HepG2 (cell line): ENCODE data around the gene STC2. TPM values are rescaled to one million over a fixed set of nuclear protein-coding genes. Genes with fewer than 3 reads are reported as not detected.
A peak's percentile ranks its signal among the peaks of the same experiment; 100 is the strongest.

Experiments used
- ARID2 ChIP-seq: sonication (generic); formaldehyde crosslinking; IDR thresholded peaks from 2 replicates; pipeline ENCODE4 v1.8.1; 2022; ENCODE audit warnings: mild to moderate bottlenecking, missing genetic modification reagents, borderline replicate concordance
- E2F5 ChIP-seq: sonication (generic); formaldehyde crosslinking; conservative IDR thresholded peaks from 2 replicates; pipeline ENCODE4 v1.4.0; 2020; ENCODE audit warnings: missing genetic modification reagents
- GZF1 ChIP-seq: sonication (generic); formaldehyde crosslinking; IDR thresholded peaks from 2 replicates; pipeline ENCODE4 v1.5.1; 2020; ENCODE audit warnings: mild to moderate bottlenecking, missing genetic modification reagents
- HDAC2 ChIP-seq: sonication (generic); formaldehyde crosslinking; IDR thresholded peaks from 2 replicates; pipeline ENCODE4 v1.4.0; 2020; ENCODE audit warnings: missing genetic modification reagents
- KIAA2018 ChIP-seq: sonication (generic); formaldehyde crosslinking; IDR thresholded peaks from 2 replicates; pipeline ENCODE4 v1.5.0; 2020; ENCODE audit warnings: mild to moderate bottlenecking, missing genetic modification reagents, borderline replicate concordance
- REPIN1 ChIP-seq: sonication (generic); formaldehyde crosslinking; IDR thresholded peaks from 2 replicates; pipeline ENCODE4 v1.8.0; 2022; ENCODE audit warnings: missing genetic modification reagents, low read depth, mild to moderate bottlenecking, borderline replicate concordance
- TP53 ChIP-seq: sonication (generic); formaldehyde crosslinking; conservative IDR thresholded peaks from 2 replicates; pipeline ENCODE4 v1.4.0; 2020; ENCODE audit warnings: missing genetic modification reagents
- ZC3H13 ChIP-seq: sonication (generic); formaldehyde crosslinking; IDR thresholded peaks from 2 replicates; pipeline ENCODE4 v1.8.1; 2023; ENCODE audit warnings: mild to moderate bottlenecking, missing genetic modification reagents, moderate library complexity
- ZFYVE20 ChIP-seq: sonication (generic); formaldehyde crosslinking; IDR thresholded peaks from 2 replicates; pipeline ENCODE4 v1.8.0; 2023; ENCODE audit warnings: low read depth, mild to moderate bottlenecking, moderate library complexity, missing genetic modification reagents, borderline replicate concordance
- ZGPAT ChIP-seq: IDR thresholded peaks from 2 replicates; pipeline ENCODE4 v1.6.1; 2016; ENCODE audit warnings: mild to moderate bottlenecking
- ZNF224 ChIP-seq: sonication (generic); formaldehyde crosslinking; IDR thresholded peaks from 2 replicates; pipeline ENCODE4 v1.5.0; 2020; ENCODE audit warnings: mild to moderate bottlenecking, missing genetic modification reagents
- ZNF605 ChIP-seq: sonication (generic); formaldehyde crosslinking; IDR thresholded peaks from 2 replicates; pipeline ENCODE4 v1.8.0; 2022; ENCODE audit warnings: mild to moderate bottlenecking, missing genetic modification reagents
- ZNF724P ChIP-seq: sonication (generic); formaldehyde crosslinking; IDR thresholded peaks from 2 replicates; pipeline ENCODE4 v1.8.0; 2022; ENCODE audit warnings: missing genetic modification reagents, borderline replicate concordance
- polyA plus RNA-seq, 8 experiments: library from polyadenylated mRNA; depleted of rRNA in 3 of 8; stranded (reverse) in 7 of 8; unstranded in 1 of 8; fragments of >200 nt; fragmentation: Illumina TruSeq in 4 of 8; extraction: Trizol in 4 of 8; gene quantifications; 2 replicates each; pipeline versions ENCODE4 v1.2.1 to v1.2.3, GENCODE V29; 2011 to 2016; ENCODE audit warnings: low read depth in 4 of 8, missing spikeins in 1 of 8, mixed read lengths in 1 of 8; ENCODE audit not compliant: insufficient read depth in 1 of 8
- total RNA-seq, 5 experiments: library from RNA; depleted of rRNA; stranded (reverse); fragments of >200 nt; fragmentation: Illumina TruSeq; extraction: Trizol; gene quantifications; 2 replicates each; pipeline ENCODE4 v1.2.3, GENCODE V29; 2016; ENCODE audit warnings: low read depth in 1 of 5

The STC2 gene
- total and polyA plus RNA-seq, 2 of the 13 experiments (the other 11 are each of a cell fraction or from before 2014, with no cell fraction given) = 27.1 to 69.2 TPM

- TF ChIP-seq ZNF605 (CRISPR knock-in tag) (no peak; the same call in 1 of the 2 replicates), ZNF224 (CRISPR knock-in tag) (peak; percentile 10; the same call in 1 of the 2 replicates), REPIN1 (CRISPR knock-in tag) (peak; percentile 10; the same call in 1 of the 2 replicates), ZFYVE20 (CRISPR knock-in tag) (no peak), ZNF724P (CRISPR knock-in tag) (no peak; the same call in 1 of the 2 replicates), KIAA2018 (CRISPR knock-in tag) (no peak), ARID2 (CRISPR knock-in tag) (no peak), ZC3H13 (CRISPR knock-in tag) (peak; percentile 61), HDAC2 (CRISPR knock-in tag) (peak; percentile 61; the same call in 1 of the 2 replicates), GZF1 (CRISPR knock-in tag) (peak; percentile 17; the same call in 1 of the 2 replicates), TP53 (CRISPR knock-in tag) (no peak), E2F5 (CRISPR knock-in tag) (no peak), ZGPAT (CRISPR knock-in tag) (peak; percentile 66; the same call in 1 of the 2 replicates)
Observed at GRCh38 chr5:173329491-173330337, 1.5 kb upstream of the STC2 start (continued).
